PFSK-1 (cell line): Measurements from ENCODE around the gene CTTNBP2NL.

Source experiments
- FOXP2 ChIP-seq: optimal IDR thresholded peaks from 2 replicates; pipeline ENCODE3; 2011; ENCODE audit warnings: borderline replicate concordance, control low read depth, inconsistent platforms; ENCODE audit not compliant: insufficient read depth; ENCODE audit errors: extremely low read length, extremely low read depth
- POLR2AphosphoS5 ChIP-seq: IDR thresholded peaks from 2 replicates; pipeline ENCODE4 v1.6.1; 2012; ENCODE audit warnings: low read depth, mild to moderate bottlenecking, control low read depth, low read length, moderate library complexity
- SIN3A ChIP-seq: IDR thresholded peaks from 2 replicates; pipeline ENCODE4 v1.6.1; 2012; ENCODE audit warnings: mild to moderate bottlenecking, low read length, moderate library complexity, borderline replicate concordance; ENCODE audit not compliant: insufficient read depth
- TAF1 ChIP-seq: IDR thresholded peaks from 2 replicates; pipeline ENCODE4 v1.6.1; 2012; ENCODE audit warnings: low read length, control low read depth, borderline replicate concordance; ENCODE audit not compliant: insufficient read depth
- TF ChIP-seq, protein P1 (sequence below), 2 experiments: IDR thresholded peaks; 2 replicates each; pipeline versions ENCODE4 v1.6.1 to v1.8.0; 2011 to 2012; ENCODE audit warnings: low read depth in 2 of 2, low read length in 2 of 2, control low read depth in 1 of 2, inconsistent platforms in 1 of 2, mild to moderate bottlenecking in 1 of 2, moderate library complexity in 1 of 2; ENCODE audit not compliant: insufficient read depth in 1 of 2

DNA sequence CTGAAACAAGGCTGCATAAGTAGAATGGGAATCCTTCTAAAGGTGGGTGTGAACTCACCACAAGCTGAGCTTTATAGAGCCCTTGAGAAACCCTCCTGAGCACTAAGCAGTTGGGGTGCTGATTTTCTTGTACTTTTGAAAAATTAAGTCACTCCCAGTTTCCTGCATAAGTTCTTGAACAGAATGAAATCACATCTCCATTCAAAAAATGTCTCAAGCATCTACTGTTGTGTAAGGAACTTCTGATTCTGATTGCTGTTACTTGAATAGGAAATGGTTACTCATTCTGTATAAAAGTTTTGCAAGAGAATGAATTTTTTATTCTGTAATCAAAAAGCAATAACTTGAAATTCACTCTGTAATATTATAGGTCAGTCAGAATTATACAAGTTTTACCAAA lies 61.9 kb downstream of the CTTNBP2NL start:
- TF ChIP-seq, protein P1, sequence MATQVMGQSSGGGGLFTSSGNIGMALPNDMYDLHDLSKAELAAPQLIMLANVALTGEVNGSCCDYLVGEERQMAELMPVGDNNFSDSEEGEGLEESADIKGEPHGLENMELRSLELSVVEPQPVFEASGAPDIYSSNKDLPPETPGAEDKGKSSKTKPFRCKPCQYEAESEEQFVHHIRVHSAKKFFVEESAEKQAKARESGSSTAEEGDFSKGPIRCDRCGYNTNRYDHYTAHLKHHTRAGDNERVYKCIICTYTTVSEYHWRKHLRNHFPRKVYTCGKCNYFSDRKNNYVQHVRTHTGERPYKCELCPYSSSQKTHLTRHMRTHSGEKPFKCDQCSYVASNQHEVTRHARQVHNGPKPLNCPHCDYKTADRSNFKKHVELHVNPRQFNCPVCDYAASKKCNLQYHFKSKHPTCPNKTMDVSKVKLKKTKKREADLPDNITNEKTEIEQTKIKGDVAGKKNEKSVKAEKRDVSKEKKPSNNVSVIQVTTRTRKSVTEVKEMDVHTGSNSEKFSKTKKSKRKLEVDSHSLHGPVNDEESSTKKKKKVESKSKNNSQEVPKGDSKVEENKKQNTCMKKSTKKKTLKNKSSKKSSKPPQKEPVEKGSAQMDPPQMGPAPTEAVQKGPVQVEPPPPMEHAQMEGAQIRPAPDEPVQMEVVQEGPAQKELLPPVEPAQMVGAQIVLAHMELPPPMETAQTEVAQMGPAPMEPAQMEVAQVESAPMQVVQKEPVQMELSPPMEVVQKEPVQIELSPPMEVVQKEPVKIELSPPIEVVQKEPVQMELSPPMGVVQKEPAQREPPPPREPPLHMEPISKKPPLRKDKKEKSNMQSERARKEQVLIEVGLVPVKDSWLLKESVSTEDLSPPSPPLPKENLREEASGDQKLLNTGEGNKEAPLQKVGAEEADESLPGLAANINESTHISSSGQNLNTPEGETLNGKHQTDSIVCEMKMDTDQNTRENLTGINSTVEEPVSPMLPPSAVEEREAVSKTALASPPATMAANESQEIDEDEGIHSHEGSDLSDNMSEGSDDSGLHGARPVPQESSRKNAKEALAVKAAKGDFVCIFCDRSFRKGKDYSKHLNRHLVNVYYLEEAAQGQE (IDR thresholded peaks at IDR 0.05; ENCODE audit: insufficient read depth in 1 of 2, low read depth in 2 of 2, low read length in 2 of 2): no peak
- TF ChIP-seq POLR2AphosphoS5 (no peak), TAF1 (no peak), SIN3A (no peak), FOXP2 (no peak)
